H9 (cell line): Measurements from ENCODE around the gene DTNB. TPM values are rescaled to one million over a fixed set of nuclear protein-coding genes. Genes with fewer than 3 reads are reported as not detected.

Source experiments
- DNase-seq: peaks from one replicate; pipeline ENCODE4 v3.0.0-alpha.2; 2017
- H2AFZ ChIP-seq: one replicate; pipeline ENCODE4 v1.6.1; 2013; ENCODE audit warnings: mild to moderate bottlenecking, low read length, control low read depth, moderate library complexity
- H2AK5ac ChIP-seq: 2 replicates; pipeline ENCODE4 v1.6.1; 2013; ENCODE audit warnings: low read length, control low read depth, mixed read lengths; ENCODE audit not compliant: insufficient read length
- H2BK120ac ChIP-seq: one replicate; pipeline ENCODE4 v1.6.1; 2013; ENCODE audit warnings: low read depth, mild to moderate bottlenecking, low read length, control low read depth, inconsistent platforms; ENCODE audit not compliant: poor library complexity, severe bottlenecking
- H2BK12ac ChIP-seq: 2 replicates; pipeline ENCODE4 v1.6.1; 2013; ENCODE audit warnings: low read length, control low read depth, mixed read lengths, low read depth; ENCODE audit not compliant: insufficient read length
- H2BK15ac ChIP-seq: 2 replicates; pipeline ENCODE4 v1.6.1; 2013; ENCODE audit warnings: low read depth, low read length, control low read depth
- H2BK20ac ChIP-seq: one replicate; pipeline ENCODE4 v1.6.1; 2013; ENCODE audit warnings: low read depth, mild to moderate bottlenecking, low read length, control low read depth, inconsistent platforms; ENCODE audit not compliant: poor library complexity, severe bottlenecking
- H2BK5ac ChIP-seq: 2 replicates; pipeline ENCODE4 v1.6.1; 2013; ENCODE audit warnings: low read length, control low read depth, mixed read lengths; ENCODE audit not compliant: insufficient read length
- H3K14ac ChIP-seq: 2 replicates; pipeline ENCODE4 v1.6.1; 2013; ENCODE audit warnings: low read length, control low read depth; ENCODE audit not compliant: insufficient read depth
- H3K18ac ChIP-seq: 2 replicates; pipeline ENCODE4 v1.6.1; 2013; ENCODE audit warnings: low read depth, mild to moderate bottlenecking, mixed read lengths, low read length, control low read depth; ENCODE audit not compliant: insufficient read length
- H3K23ac ChIP-seq: 2 replicates; pipeline ENCODE4 v1.6.1; 2013; ENCODE audit warnings: low read length, control low read depth, mixed read lengths, low read depth; ENCODE audit not compliant: insufficient read length
- H3K23me2 ChIP-seq: 2 replicates; pipeline ENCODE4 v1.6.1; 2013; ENCODE audit warnings: low read depth, mild to moderate bottlenecking, mixed read lengths, low read length, control low read depth; ENCODE audit not compliant: insufficient read length, poor library complexity, severe bottlenecking
- H3K27ac ChIP-seq: 2 replicates; pipeline ENCODE4 v1.5.1; 2013; ENCODE audit warnings: low read length, control low read depth, mixed read lengths, low read depth; ENCODE audit not compliant: insufficient read length
- H3K27me3 ChIP-seq: 2 replicates; pipeline ENCODE4 v1.6.1; 2013; ENCODE audit warnings: low read length, control low read depth, inconsistent platforms; ENCODE audit not compliant: insufficient read depth
- H3K4ac ChIP-seq: 2 replicates; pipeline ENCODE4 v1.6.1; 2013; ENCODE audit warnings: low read depth, mild to moderate bottlenecking, control low read depth, inconsistent platforms, low read length, moderate library complexity
- H3K4me1 ChIP-seq: 2 replicates; pipeline ENCODE4 v1.6.1; 2013; ENCODE audit warnings: low read length, control low read depth, inconsistent platforms; ENCODE audit not compliant: insufficient read depth
- H3K4me2 ChIP-seq: 2 replicates; pipeline ENCODE4 v1.6.1; 2013; ENCODE audit warnings: low read length, control low read depth, mixed read lengths; ENCODE audit not compliant: insufficient read length, insufficient read depth
- H3K56ac ChIP-seq: 2 replicates; pipeline ENCODE4 v1.6.1; 2013; ENCODE audit warnings: low read depth, mild to moderate bottlenecking, mixed read lengths, low read length, control low read depth; ENCODE audit not compliant: insufficient read length
- H3K79me1 ChIP-seq: 2 replicates; pipeline ENCODE4 v1.6.1; 2013; ENCODE audit warnings: low read depth, mild to moderate bottlenecking, moderate library complexity, low read length, control low read depth, inconsistent platforms; ENCODE audit not compliant: insufficient read depth, poor library complexity, severe bottlenecking
- H3K79me2 ChIP-seq: 2 replicates; pipeline ENCODE4 v1.6.1; 2013; ENCODE audit warnings: low read length, control low read depth, inconsistent platforms; ENCODE audit not compliant: insufficient read depth
- H3K9ac ChIP-seq: 2 replicates; pipeline ENCODE4 v1.6.1; 2013; ENCODE audit warnings: low read length, control low read depth, mixed read lengths; ENCODE audit not compliant: insufficient read length; ENCODE audit errors: extremely low read depth
- H3K9me3 ChIP-seq: one replicate; pipeline ENCODE4 v1.6.1; 2013; ENCODE audit warnings: low read depth, low read length, inconsistent platforms; ENCODE audit not compliant: control insufficient read depth
- H3T11ph ChIP-seq: one replicate; pipeline ENCODE4 v1.6.1; 2013; ENCODE audit warnings: mild to moderate bottlenecking, low read length, control low read depth, inconsistent platforms
- H4K20me1 ChIP-seq: one replicate; pipeline ENCODE4 v1.6.1; 2013; ENCODE audit not compliant: control insufficient read depth, insufficient read length, insufficient read depth
- H4K5ac ChIP-seq: 2 replicates; pipeline ENCODE4 v1.6.1; 2013; ENCODE audit warnings: low read depth, mild to moderate bottlenecking, mixed read lengths, low read length, control low read depth; ENCODE audit not compliant: insufficient read length
- H4K8ac ChIP-seq: replicated peaks from 2 replicates; pipeline ENCODE4 v1.6.1; 2013; ENCODE audit warnings: low read length, control low read depth, mixed read lengths, low read depth; ENCODE audit not compliant: insufficient read length
- H4K91ac ChIP-seq: 2 replicates; pipeline ENCODE4 v1.6.1; 2013; ENCODE audit warnings: low read depth, mild to moderate bottlenecking, moderate library complexity, mixed read lengths, low read length, control low read depth; ENCODE audit not compliant: insufficient read length
- H3K27ac Mint-ChIP-seq, 3 experiments: 2 replicates in 2 of 3; 3 replicates in 1 of 3; pipeline ENCODE4 v1.8.0; 2020 to 2021; ENCODE audit warnings: mixed read lengths in 3 of 3, mild to moderate bottlenecking in 1 of 3, moderate library complexity in 1 of 3
- H3K27me3 Mint-ChIP-seq: 2 replicates; pipeline ENCODE4 v1.8.0; 2021; ENCODE audit warnings: low read depth, mild to moderate bottlenecking, moderate library complexity, mixed read lengths
- H3K36me3 Mint-ChIP-seq, 3 experiments: 2 replicates in 2 of 3; 3 replicates in 1 of 3; pipeline ENCODE4 v1.8.0; 2020 to 2021; ENCODE audit warnings: low read depth in 3 of 3, mixed read lengths in 3 of 3; ENCODE audit not compliant: insufficient read depth in 1 of 3
- H3K4me1 Mint-ChIP-seq, 2 experiments: 2 replicates each; pipeline ENCODE4 v1.8.0; 2020; ENCODE audit warnings: mixed read lengths in 2 of 2
- H3K4me3 Mint-ChIP-seq, 2 experiments: 2 replicates in 1 of 2; 3 replicates in 1 of 2; pipeline ENCODE4 v1.8.0; 2020 to 2021; ENCODE audit warnings: mild to moderate bottlenecking in 2 of 2, mixed read lengths in 2 of 2, moderate library complexity in 1 of 2
- H3K9me3 Mint-ChIP-seq, 2 experiments: 2 replicates in 1 of 2; 3 replicates in 1 of 2; pipeline ENCODE4 v1.8.0; 2020; ENCODE audit warnings: mild to moderate bottlenecking in 2 of 2, mixed read lengths in 2 of 2, moderate library complexity in 1 of 2
- CTCF ChIP-seq: fragments of 200-600 bp; sonication (generic); conservative IDR thresholded peaks from 3 replicates; pipeline ENCODE4 v1.8.0; 2021; ENCODE audit warnings: antibody characterized with exemption, mild to moderate bottlenecking
- WGBS: extraction: QIAGEN DNeasy Blood & Tissue Kit; methylation state at CpG from one replicate; pipeline ENCODE4 v1.1.7; 2013; ENCODE audit warnings: missing lambda C conversion rate, low lambda C conversion rate, mixed read lengths; ENCODE audit not compliant: insufficient read length; ENCODE audit errors: extremely low coverage; 5-methylcytosine and 5-hydroxymethylcytosine counted together
- total RNA-seq: library from RNA; stranded (reverse); gene quantifications from 2 replicates; pipeline ENCODE4 v1.2.1, GENCODE V29; 2021

The DTNB gene
- total RNA-seq, 1 experiment from 2014 or later, result 26.7 TPM

- H3K9me3 ChIP-seq, result no peaks in the 10 kb centered on the region
- Mint-ChIP-seq H3K4me3 (no peak overlapping the region), H3K9me3 (no peaks in the 10 kb centered on the region; a peak in 1 of 5 replicates), H3K27me3 (no peaks in the 10 kb centered on the region), H3K27ac (no peak overlapping the region), H3K4me1 (no peaks in the 10 kb centered on the region), H3K36me3 (no peaks in the 10 kb centered on the region)
- H2BK120ac ChIP-seq, result no peak overlapping the region
- no peak overlapping the region for H3K18ac ChIP-seq
- no peak overlapping the region for H2AFZ ChIP-seq
- no peak overlapping the region for H3K14ac ChIP-seq
- no peak overlapping the region for H2BK5ac ChIP-seq
- H3K4me2 ChIP-seq, result no peak overlapping the region
- H2BK12ac ChIP-seq, result no peak overlapping the region
- H3K9ac ChIP-seq, result no peak overlapping the region
- H2AK5ac ChIP-seq, result no peak overlapping the region
- no peaks in the 10 kb centered on the region for H3K4me1 ChIP-seq
- no peak overlapping the region for H2BK20ac ChIP-seq
- H3K56ac ChIP-seq, result no peak overlapping the region
- H3K23me2 ChIP-seq, result no peaks in the 10 kb centered on the region
- no peak overlapping the region for H3K27ac ChIP-seq
- H3K23ac ChIP-seq, result no peak overlapping the region
- no peak for TF ChIP-seq CTCF
- no peak overlapping the region for H4K8ac ChIP-seq
- no peaks in the 10 kb centered on the region for H3K79me1 ChIP-seq
- H3K79me2 ChIP-seq, result no peaks in the 10 kb centered on the region
- no peak for DNase-seq
- no peak overlapping the region for H2BK15ac ChIP-seq
- H4K5ac ChIP-seq, result no peak overlapping the region
- no peaks in the 10 kb centered on the region for H4K20me1 ChIP-seq
- no peak overlapping the region for H4K91ac ChIP-seq
- no peak overlapping the region for H3T11ph ChIP-seq
- no CpG with 5 or more reads among the region's 2 CpGs for WGBS
- H3K4ac ChIP-seq, result no peak overlapping the region
- H3K27me3 ChIP-seq, result no peaks in the 10 kb centered on the region
These were observed 12.4 kb upstream of the DTNB start for GRCh38 chr2:25685741-25686140.
